AG04449 (cell line): ENCODE data around the gene GAS2L1.

Experiments used
- CTCF ChIA-PET: fragments of 350-600 bp; formaldehyde crosslinking; extraction: SDS; loops from one replicate; lab custom pipeline; 2021; ENCODE audit warnings: antibody characterized with exemption; lab: Yijun Ruan, JAX
- POLR2A ChIA-PET: fragments of 400-600, 350-600 bp; formaldehyde crosslinking; extraction: SDS; loops from one replicate; lab custom pipeline; 2020; ENCODE audit warnings: antibody characterized with exemption, inconsistent platforms; lab: Yijun Ruan, JAX
- DNase-seq: peaks from one replicate; pipeline ENCODE4 v3.0.0-alpha.2; 2010; ENCODE audit warnings: low read depth, low spot score
- H3K4me3 ChIP-seq: 2 replicates; pipeline ENCODE4 v1.5.1; 2011; ENCODE audit warnings: low read depth, mild to moderate bottlenecking, control low read depth, low read length
- TF ChIP-seq, protein P1 (sequence below): IDR thresholded peaks from one replicate; pipeline ENCODE4 v1.5.1; 2011; ENCODE audit warnings: mild to moderate bottlenecking, moderate library complexity, low read length, control low read depth, inconsistent platforms; ENCODE audit not compliant: insufficient read depth; ENCODE audit errors: missing control alignments

GAS2L1 gene

GRCh38 chr22:29300807-29301601, 5.4 kb upstream of the GAS2L1 start:
- no peak overlapping the region for H3K4me3 ChIP-seq
- TF ChIP-seq, protein P1, sequence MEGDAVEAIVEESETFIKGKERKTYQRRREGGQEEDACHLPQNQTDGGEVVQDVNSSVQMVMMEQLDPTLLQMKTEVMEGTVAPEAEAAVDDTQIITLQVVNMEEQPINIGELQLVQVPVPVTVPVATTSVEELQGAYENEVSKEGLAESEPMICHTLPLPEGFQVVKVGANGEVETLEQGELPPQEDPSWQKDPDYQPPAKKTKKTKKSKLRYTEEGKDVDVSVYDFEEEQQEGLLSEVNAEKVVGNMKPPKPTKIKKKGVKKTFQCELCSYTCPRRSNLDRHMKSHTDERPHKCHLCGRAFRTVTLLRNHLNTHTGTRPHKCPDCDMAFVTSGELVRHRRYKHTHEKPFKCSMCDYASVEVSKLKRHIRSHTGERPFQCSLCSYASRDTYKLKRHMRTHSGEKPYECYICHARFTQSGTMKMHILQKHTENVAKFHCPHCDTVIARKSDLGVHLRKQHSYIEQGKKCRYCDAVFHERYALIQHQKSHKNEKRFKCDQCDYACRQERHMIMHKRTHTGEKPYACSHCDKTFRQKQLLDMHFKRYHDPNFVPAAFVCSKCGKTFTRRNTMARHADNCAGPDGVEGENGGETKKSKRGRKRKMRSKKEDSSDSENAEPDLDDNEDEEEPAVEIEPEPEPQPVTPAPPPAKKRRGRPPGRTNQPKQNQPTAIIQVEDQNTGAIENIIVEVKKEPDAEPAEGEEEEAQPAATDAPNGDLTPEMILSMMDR: no peak
- CTCF ChIA-PET: interaction anchor here (2.9 kb wide), 1 partner anchor 58 kb away, joined by 14 read pairs; no protein-coding TSS in a partner anchor
- DNase-seq: no peak
- POLR2A ChIA-PET: interaction anchor here (1.1 kb wide), 1 partner anchor 13 kb away, joined by 3 read pairs; no protein-coding TSS in a partner anchor

GRCh38 chr22:29301716-29302401, 4.6 kb upstream of the GAS2L1 start:
- CTCF ChIA-PET: interaction anchor here (2.9 kb wide), 1 partner anchor 58 kb away, joined by 14 read pairs; no protein-coding TSS in a partner anchor
- no peak for DNase-seq
- POLR2A ChIA-PET: interaction anchor here (0.5 to 1.1 kb wide), 2 partner anchors 12 to 65 kb away, joined by 3 read pairs; no protein-coding TSS in a partner anchor
- TF ChIP-seq, protein P1: no peak
- no peak overlapping the region for H3K4me3 ChIP-seq

GRCh38 chr22:29302402-29302680, 4.1 kb upstream of the GAS2L1 start:
- TF ChIP-seq, protein P1: no peak
- DNase-seq: no peak
- ChIA-PET POLR2A (no interaction called here), CTCF (interaction anchor here (1.1 kb wide), 1 partner anchor 14 kb away, joined by 3 read pairs; no protein-coding TSS in a partner anchor)
- no peak overlapping the region for H3K4me3 ChIP-seq

DNA sequence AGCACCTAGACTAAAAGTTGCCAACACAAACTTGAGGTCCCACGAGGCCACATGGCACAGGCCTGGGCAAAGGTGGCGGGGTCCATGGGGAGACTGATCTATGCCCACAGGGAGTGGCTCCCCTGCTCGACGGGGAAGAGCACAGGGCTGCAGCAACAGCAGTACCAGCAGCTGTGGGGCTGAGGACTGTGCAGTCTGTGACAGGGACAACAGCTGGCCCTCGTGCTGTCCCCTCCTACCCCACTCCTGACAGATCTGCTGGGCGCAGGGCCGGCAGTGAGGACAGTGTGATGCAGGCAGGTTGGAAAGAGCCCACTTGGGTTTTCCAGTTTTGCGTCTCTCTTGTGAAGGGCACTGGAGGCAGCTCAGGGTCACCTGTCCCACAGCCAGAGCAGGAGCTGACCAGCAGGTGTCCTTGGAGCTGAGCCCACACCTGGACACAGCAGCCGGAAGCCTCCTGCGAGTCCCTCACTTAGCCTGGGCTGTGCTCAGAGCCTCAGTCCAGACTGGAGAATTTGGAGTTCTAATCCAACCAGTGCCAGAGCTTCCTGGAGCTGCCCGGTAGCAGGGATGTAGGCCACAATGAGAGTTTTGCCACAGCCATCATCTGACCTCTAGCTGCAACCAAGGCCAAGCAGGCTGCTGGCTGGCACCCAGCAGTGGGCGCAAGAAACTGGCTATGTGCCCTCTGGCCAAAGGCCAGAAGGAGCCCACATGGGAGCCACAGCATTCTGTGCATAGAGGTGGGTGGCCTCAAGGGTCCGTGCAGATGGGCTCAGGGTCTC, 3.6 kb upstream of the GAS2L1 start:
- ChIA-PET POLR2A (no interaction called here), CTCF (interaction anchor here (1.1 to 1.7 kb wide), 4 partner anchors 9 to 57 kb away, joined by 3 to 11 read pairs (median 4); no protein-coding TSS in a partner anchor)
- TF ChIP-seq, protein P1: no peak
- no peak overlapping the region for H3K4me3 ChIP-seq
- DNase-seq: no peak

DNA sequence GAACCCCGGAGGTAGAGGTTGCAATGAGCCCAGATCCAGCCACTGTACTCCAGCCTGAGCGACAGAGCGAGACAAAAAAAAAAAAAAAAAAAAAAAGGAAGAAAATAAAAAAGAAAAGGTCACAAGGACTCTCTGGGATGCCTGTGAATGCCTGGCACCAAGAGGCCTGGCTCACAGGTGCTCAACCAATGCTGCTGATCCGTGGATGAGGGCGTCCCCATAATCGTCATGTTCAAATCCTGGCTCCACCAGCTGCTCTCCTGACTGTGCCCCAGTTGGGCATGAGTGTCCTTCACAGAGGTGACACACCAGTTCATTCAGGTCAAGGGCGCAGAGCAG, 645 bp upstream of the GAS2L1 start:
- POLR2A ChIA-PET: interaction anchor here (0.6 kb wide), 2 partner anchors 234 to 286 kb away, joined by 3 read pairs; no protein-coding TSS in a partner anchor
- H3K4me3 ChIP-seq: peak overlapping the region; percentile 62
- TF ChIP-seq, protein P1: no peak
- CTCF ChIA-PET: interaction anchor here (0.9 to 4.3 kb wide), 20 partner anchors 8 to 224 kb away, joined by 3 to 48 read pairs (median 6); no protein-coding TSS in a partner anchor
- DNase-seq: no peak
